Pancreas (tissue), 10 donors: Measurements from ENCODE around the gene FNDC3B. TPM values are rescaled to one million over a fixed set of nuclear protein-coding genes. Genes with fewer than 3 reads are reported as not detected.
A peak's percentile ranks its signal among the peaks of the same experiment; 100 is the strongest.

Experiments used
- ATAC-seq, 4 donors: fragments of 200-7000 bp; cut with Tn5 transposase; one replicate each; pipeline versions ENCODE4 v1.8.0 to v1.9.1; 2020; ENCODE audit warnings: mild to moderate bottlenecking in 4 of 4, moderate library complexity in 4 of 4
- DNase-seq, 6 donors: peaks; one replicate each; pipeline ENCODE4 v3.0.0-alpha.2; 2020
- FAIRE-seq: peaks from 2 replicates; lab custom pipeline; 2012; peaks lifted over from hg19 to GRCh38; lab: Jason Lieb, UNC
- H3K27ac ChIP-seq, 4 donors: fragments of 200-600 bp; sonication (generic); 1 replicate in 3 of 4; 2 replicates in 1 of 4; pipeline versions ENCODE4 v1.5.0 to v1.8.0; 2020
- H3K27me3 ChIP-seq, 4 donors: fragments of 200-600 bp; one replicate each; pipeline ENCODE4 v1.8.0; 2021
- H3K36me3 ChIP-seq, 3 donors: fragments of 200-600 bp; sonication (generic) in 1 of 3; one replicate each; pipeline versions ENCODE4 v1.5.0 to v1.8.0; 2020 to 2021
- H3K4me1 ChIP-seq, 3 donors: fragments of 200-600 bp; one replicate each; pipeline ENCODE4 v1.8.0; 2021
- H3K4me3 ChIP-seq, 4 donors: fragments of 200-600 bp; sonication (generic) in 2 of 4; one replicate each; pipeline versions ENCODE4 v1.5.0 to v1.8.0; 2020 to 2021
- H3K9me3 ChIP-seq, 4 donors: fragments of 200-600 bp; one replicate each; pipeline ENCODE4 v1.8.0; 2021
- WGBS, 2 donors: extraction: QIAGEN DNeasy Blood & Tissue Kit; methylation state at CpG; one replicate each; pipeline ENCODE4 v1.1.7; 2013; 5-methylcytosine and 5-hydroxymethylcytosine counted together
- intact Hi-C, 3 donors: fragments of 100-400 bp; cut with DNase I; formaldehyde crosslinking; loops; one replicate each; pipeline versions ENCODE4 v1.11.1 to v1.14.2; 2022
- polyA plus RNA-seq, 2 donors: library from polyadenylated mRNA; stranded (reverse); fragments of 200-250 nt; gene quantifications; one replicate each; pipeline ENCODE4 v1.2.3, GENCODE V29; 2013
- total RNA-seq, 6 donors: library from RNA; stranded (reverse); fragmentation: NEBNext Ultra II Directional in 4 of 6; extraction: Animal tissue kit (Norgen Biotek cat#: 25700) in 4 of 6; gene quantifications; one replicate each; pipeline versions ENCODE4 v1.2.1 to v1.2.4, GENCODE V29; 2021 to 2023
- TF ChIP-seq, protein P1 (sequence below), 4 donors: fragments of 200-600 bp; sonication (generic) in 3 of 4; IDR thresholded peaks; one replicate each; pipeline versions ENCODE4 v1.5.0 to v1.8.0; 2021; ENCODE audit warnings: antibody characterized with exemption in 4 of 4
- donor health status: healthy with polysubstance abuse.
- donor health status: DM: no; HTN: no; CAD: no; lungs with moderate emphysema.
- donor health status: DM: no; HTN: no; CAD: no.
- donor health status: control.
- donor health status: control.
- donor health status: Bipolar disorder and iron deficiency.
- donor health status: DM: yes; HTN: yes; CAD: no.
- donor health status: DM: no; HTN: no; CAD: no.
- donor health status: DM: no; HTN: no; CAD: no.
- donor health status: DM: yes; HTN: yes; CAD: no.

FNDC3B gene
- total and polyA plus RNA-seq, 8 donors: 9.3 to 126 (median 73.2) TPM

DNA sequence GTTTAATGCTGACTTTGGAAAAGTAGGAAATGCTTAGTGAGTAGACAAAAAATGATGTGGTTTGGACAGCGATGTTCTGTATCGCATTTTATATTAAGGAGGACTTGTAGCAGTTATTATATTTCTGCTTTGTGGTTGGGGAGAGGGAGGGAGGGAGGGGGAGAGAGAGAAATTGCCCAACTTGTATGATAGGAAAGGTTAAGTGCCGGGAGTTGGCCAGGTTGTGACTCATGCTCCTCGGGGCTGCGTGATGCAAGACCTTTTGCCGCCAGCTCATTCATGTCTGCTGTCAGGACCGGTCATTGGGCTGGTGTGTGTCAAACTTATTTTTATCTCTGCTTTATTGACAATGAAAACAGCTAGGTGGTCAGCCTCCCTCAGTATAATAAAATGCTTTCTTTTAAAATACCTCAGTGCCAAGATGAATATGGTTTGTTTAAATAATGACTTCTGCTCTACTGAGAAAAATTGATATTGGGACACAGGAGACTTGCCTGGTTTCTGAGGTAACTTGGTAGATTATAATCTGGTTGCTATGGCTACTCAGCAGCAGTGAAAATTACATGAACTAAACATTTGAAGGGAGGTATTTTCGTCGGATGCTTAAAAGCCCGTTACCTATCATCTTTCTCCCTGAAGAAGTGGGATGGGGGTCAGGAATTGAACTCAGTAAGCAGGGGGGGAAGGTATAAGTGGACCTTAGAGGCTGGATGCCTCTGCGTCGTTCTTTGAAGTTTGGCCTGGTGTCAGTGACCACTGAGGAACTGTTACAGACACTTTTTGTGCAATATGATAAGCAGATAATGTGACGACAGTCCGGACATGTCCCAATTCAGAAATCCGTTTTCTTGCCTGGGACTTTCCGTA lies 90.7 kb downstream of the FNDC3B start:
- Histone ChIP-seq H3K4me3 (no peak overlapping the region), H3K27me3 (no peaks in the 10 kb centered on the region), H3K4me1 (peaks cover 25 to 53% (median 44%) of the 10 kb centered on the region in 3 donors), H3K9me3 (no peaks in the 10 kb centered on the region), H3K36me3 (no peaks in the 10 kb centered on the region), H3K27ac (peak overlapping the region in 3 of 4 donors; percentile 58 to 74 (median 68))
- ATAC-seq (peak; percentile 79 to 91 (median 84)), FAIRE-seq (no peak), DNase-seq (peak; percentile 74 to 89 (median 84))
- WGBS, 2 donors: 53 to 56% methylated on average over 16 of the region's 16 CpGs
- TF ChIP-seq, protein P1, sequence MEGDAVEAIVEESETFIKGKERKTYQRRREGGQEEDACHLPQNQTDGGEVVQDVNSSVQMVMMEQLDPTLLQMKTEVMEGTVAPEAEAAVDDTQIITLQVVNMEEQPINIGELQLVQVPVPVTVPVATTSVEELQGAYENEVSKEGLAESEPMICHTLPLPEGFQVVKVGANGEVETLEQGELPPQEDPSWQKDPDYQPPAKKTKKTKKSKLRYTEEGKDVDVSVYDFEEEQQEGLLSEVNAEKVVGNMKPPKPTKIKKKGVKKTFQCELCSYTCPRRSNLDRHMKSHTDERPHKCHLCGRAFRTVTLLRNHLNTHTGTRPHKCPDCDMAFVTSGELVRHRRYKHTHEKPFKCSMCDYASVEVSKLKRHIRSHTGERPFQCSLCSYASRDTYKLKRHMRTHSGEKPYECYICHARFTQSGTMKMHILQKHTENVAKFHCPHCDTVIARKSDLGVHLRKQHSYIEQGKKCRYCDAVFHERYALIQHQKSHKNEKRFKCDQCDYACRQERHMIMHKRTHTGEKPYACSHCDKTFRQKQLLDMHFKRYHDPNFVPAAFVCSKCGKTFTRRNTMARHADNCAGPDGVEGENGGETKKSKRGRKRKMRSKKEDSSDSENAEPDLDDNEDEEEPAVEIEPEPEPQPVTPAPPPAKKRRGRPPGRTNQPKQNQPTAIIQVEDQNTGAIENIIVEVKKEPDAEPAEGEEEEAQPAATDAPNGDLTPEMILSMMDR (IDR thresholded peaks at IDR 0.05): no peak
- intact Hi-C loops: no loop called here

DNA sequence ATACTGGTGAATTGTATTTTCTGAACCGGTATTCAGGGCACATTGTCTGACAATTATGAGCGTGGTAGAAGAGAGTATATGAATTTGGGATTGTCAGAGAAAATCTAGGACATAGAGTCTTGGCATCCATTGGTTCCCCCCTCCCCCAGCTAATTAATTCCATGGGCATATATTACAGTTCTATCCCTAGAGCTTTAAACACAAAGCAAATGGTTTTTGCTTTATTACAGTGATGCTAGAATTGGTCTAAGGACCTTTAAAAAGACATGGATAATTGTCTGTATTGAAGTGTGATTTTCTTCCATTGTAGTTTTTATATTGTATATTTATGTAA lies 91.3 kb downstream of the FNDC3B start:
- FAIRE-seq (no peak), ATAC-seq (no peak), DNase-seq (no peak)
- Histone ChIP-seq H3K4me1 (peaks cover 19 to 56% (median 38%) of the 10 kb centered on the region in 3 donors), H3K36me3 (no peaks in the 10 kb centered on the region), H3K27me3 (no peaks in the 10 kb centered on the region), H3K4me3 (no peak overlapping the region), H3K9me3 (no peaks in the 10 kb centered on the region), H3K27ac (peak overlapping the region in 3 of 4 donors; percentile 58 to 74 (median 68))
- WGBS, 2 donors: 84 to 90% methylated on average over 2 of the region's 2 CpGs
- TF ChIP-seq, protein P1 (IDR thresholded peaks at IDR 0.05): no peak
- intact Hi-C loops: no loop called here

DNA sequence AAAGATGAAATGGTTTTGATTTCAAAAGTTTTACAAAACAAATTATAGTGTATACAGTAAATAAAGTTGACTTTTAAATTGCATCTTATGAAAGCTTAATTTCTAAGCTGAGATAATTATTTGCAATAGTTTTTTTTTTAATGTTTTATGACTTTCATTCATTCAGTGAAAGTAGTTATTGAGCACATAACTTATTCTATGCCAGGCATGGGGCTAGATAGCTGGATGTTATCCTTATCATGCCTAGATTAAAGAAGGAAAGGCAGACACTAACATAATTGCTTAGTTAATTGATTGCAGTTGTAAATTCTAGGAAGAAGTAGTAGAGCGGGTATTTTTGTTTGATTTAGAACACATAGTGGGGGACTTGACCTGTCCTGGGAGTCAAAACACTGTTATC lies 92.4 kb downstream of the FNDC3B start:
- DNase-seq (no peak), ATAC-seq (no peak), FAIRE-seq (no peak)
- TF ChIP-seq, protein P1 (IDR thresholded peaks at IDR 0.05): no peak
- Histone ChIP-seq H3K4me1 (peaks cover 11 to 51% (median 30%) of the 10 kb centered on the region in 3 donors), H3K9me3 (no peaks in the 10 kb centered on the region), H3K27me3 (no peaks in the 10 kb centered on the region), H3K4me3 (no peak overlapping the region), H3K36me3 (no peaks in the 10 kb centered on the region), H3K27ac (peak overlapping the region in 1 of 4 donors; percentile 18)
- WGBS, 2 donors: 64 to 75% methylated on average over 1 of the region's 1 CpG
- intact Hi-C loops: no loop called here

DNA sequence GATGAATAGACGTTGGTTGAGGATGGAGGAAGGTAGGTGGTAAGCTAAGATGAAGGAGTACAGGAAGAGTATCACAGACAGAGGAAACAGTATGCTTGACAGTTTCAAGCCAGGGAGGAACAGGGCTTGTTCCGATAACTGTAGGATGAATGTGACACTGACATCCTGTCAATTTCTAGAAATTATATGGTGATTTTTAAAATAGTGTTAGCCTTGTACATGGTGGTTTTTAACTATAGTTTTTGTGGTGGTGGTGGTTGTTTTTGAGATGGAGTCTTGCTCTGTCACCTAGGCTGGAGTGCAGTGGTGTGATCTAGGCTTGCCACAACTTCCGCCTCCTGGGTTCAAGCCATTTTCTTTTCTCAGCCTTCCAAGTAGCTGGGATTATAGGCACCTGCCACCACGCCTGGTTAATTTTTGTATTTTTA lies 92.8 kb downstream of the FNDC3B start:
- Histone ChIP-seq H3K27ac (peak overlapping the region in 1 of 4 donors; percentile 18), H3K36me3 (no peaks in the 10 kb centered on the region), H3K4me1 (peaks cover 8 to 55% (median 27%) of the 10 kb centered on the region in 3 donors), H3K27me3 (no peaks in the 10 kb centered on the region), H3K9me3 (no peaks in the 10 kb centered on the region), H3K4me3 (no peak overlapping the region)
- FAIRE-seq (no peak), DNase-seq (no peak), ATAC-seq (no peak)
- WGBS, 2 donors: 72 to 77% methylated on average over 4 of the region's 4 CpGs
- intact Hi-C loops: no loop called here
- TF ChIP-seq, protein P1 (IDR thresholded peaks at IDR 0.05): no peak
